ENCODE data around the gene TEPSIN.

The TEPSIN gene

GRCh38 chr17:81249223-81250040 lies 10.6 kb upstream of the TEPSIN start:
- DNase-seq (ENCODE audit: low read depth): no peak

- DNase-seq (ENCODE audit: low read depth): no peak
Observed at GRCh38 chr17:81248649-81249048, 9.8 kb upstream of the TEPSIN start.

- no peak for DNase-seq (ENCODE audit: low read depth)
Observed at GRCh38 chr17:81247339-81247990, 8.6 kb upstream of the TEPSIN start.

GRCh38 chr17:81246679-81247338 lies 8.0 kb upstream of the TEPSIN start:
- DNase-seq (ENCODE audit: low read depth): no peak

- no peak for DNase-seq (ENCODE audit: low read depth)
Observed at GRCh38 chr17:81246343-81246670, 7.5 kb upstream of the TEPSIN start.

- DNase-seq (ENCODE audit: low read depth): no peak
Observed at GRCh38 chr17:81245665-81246342, 6.9 kb upstream of the TEPSIN start.

GRCh38 chr17:81245024-81245664 lies 6.3 kb upstream of the TEPSIN start:
- DNase-seq (ENCODE audit: low read depth): peak; percentile 51

GRCh38 chr17:81244358-81245023 lies 5.6 kb upstream of the TEPSIN start:
- no peak for DNase-seq (ENCODE audit: low read depth)

- DNase-seq (ENCODE audit: low read depth): no peak
Observed at GRCh38 chr17:81243333-81243664, 4.4 kb upstream of the TEPSIN start.

GRCh38 chr17:81242421-81243332 lies 3.8 kb upstream of the TEPSIN start:
- DNase-seq (ENCODE audit: low read depth): no peak

GRCh38 chr17:81241648-81242420 lies 3.0 kb upstream of the TEPSIN start:
- DNase-seq (ENCODE audit: low read depth): peak; percentile 67

GRCh38 chr17:81241203-81241602 lies 2.3 kb upstream of the TEPSIN start:
- DNase-seq (ENCODE audit: low read depth): no peak

GRCh38 chr17:81240761-81241160 lies 1.9 kb upstream of the TEPSIN start:
- DNase-seq (ENCODE audit: low read depth): no peak

- peak; percentile 55 for DNase-seq (ENCODE audit: low read depth)
Observed at GRCh38 chr17:81239714-81240555, 1.1 kb upstream of the TEPSIN start.

GRCh38 chr17:81238490-81238814 lies 403 bp downstream of the TEPSIN start:
- DNase-seq (ENCODE audit: low read depth): no peak

GRCh38 chr17:81237591-81238489 lies 1.0 kb downstream of the TEPSIN start:
- no peak for DNase-seq (ENCODE audit: low read depth)

- DNase-seq (ENCODE audit: low read depth): no peak
Observed at GRCh38 chr17:81236784-81237183, 2.1 kb downstream of the TEPSIN start.
